ENCODE data around the gene ZNF654.

DNA sequence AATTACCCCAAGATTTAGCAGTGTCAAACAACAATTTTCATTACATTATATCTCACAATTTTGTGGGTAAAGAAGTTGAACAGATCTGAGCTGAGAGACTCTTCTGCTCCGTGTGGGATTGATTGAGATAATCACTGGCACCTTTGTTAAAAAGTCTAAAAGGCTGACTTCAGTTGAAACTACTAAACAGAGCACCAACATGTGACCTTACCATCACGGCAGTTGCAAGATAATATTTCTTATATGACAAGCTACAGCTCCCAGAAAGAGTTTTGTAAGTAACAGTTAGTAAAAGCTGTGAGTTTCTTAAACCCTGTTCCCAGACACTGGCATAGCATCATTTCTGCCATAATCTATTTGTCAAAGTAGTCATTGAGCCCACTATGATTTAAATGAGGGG, 25.2 kb upstream of the ZNF654 start:
- no peak for TF ChIP-seq POLR2A (IDR thresholded peaks at IDR 0.05)
- no peak for TF ChIP-seq CTCF (IDR thresholded peaks at IDR 0.05 in 8 of 11, conservative IDR thresholded peaks at IDR 0.05 in 3 of 11)

Data from spleen (tissue), 7 donors.